PC-3 (cell line): ENCODE measurements around the gene SDHAF4. TPM values are rescaled to one million over a fixed set of nuclear protein-coding genes. Genes with fewer than 3 reads are reported as not detected.

Source experiments
- ATAC-seq: fragments of 200-7000 bp; cut with Tn5 transposase; 2 replicates; pipeline ENCODE4 v1.9.1; 2020; ENCODE audit warnings: mild to moderate bottlenecking, moderate library complexity
- BruUV-seq: library from RNA; stranded (reverse); fragments of 400-500 nt; replicated peaks from 2 replicates; lab custom pipeline; 2021; lab: Mats Ljungman, UMichigan
- CTCF ChIA-PET: fragments of 300-600 bp; sonication (Branson Sonifier 250); formaldehyde crosslinking; loops from one replicate; lab custom pipeline; 2022; ENCODE audit warnings: antibody characterized with exemption; lab: Charles Lee
- POLR2A ChIA-PET: fragments of 300-600 bp; sonication (Branson Sonifier 250); formaldehyde crosslinking; loops from one replicate; lab custom pipeline; 2022; ENCODE audit warnings: antibody characterized with exemption; ENCODE audit not compliant: unreplicated experiment; lab: Charles Lee
- DNase-seq: peaks from one replicate; pipeline ENCODE4 v3.0.0-alpha.2; 2015
- H2AFZ ChIP-seq: fragments of 300-600 bp; sonication (generic); 2 replicates; pipeline ENCODE4 v1.6.0; 2016; ENCODE audit warnings: antibody characterized with exemption, low read length
- H3F3A ChIP-seq: fragments of 300-600 bp; sonication (generic); one replicate; pipeline ENCODE4 v1.6.0; 2017; ENCODE audit warnings: antibody characterized with exemption, low read length, control low read depth, mild to moderate bottlenecking; ENCODE audit not compliant: unreplicated experiment
- H3K27ac ChIP-seq: fragments of 300-600 bp; sonication (generic); 2 replicates; pipeline ENCODE4 v1.5.1; 2016; ENCODE audit warnings: mild to moderate bottlenecking, low read length
- H3K27me3 ChIP-seq: fragments of 300-600 bp; sonication (generic); 2 replicates; pipeline ENCODE4 v1.6.1; 2016; ENCODE audit warnings: low read length, mixed read lengths
- H3K36me3 ChIP-seq: fragments of 300-600 bp; sonication (generic); 2 replicates; pipeline ENCODE4 v1.6.1; 2016; ENCODE audit warnings: low read depth, mixed run types, low read length, mixed read lengths
- H3K4me1 ChIP-seq: fragments of 300-600 bp; sonication (generic); 2 replicates; pipeline ENCODE4 v1.5.1; 2016; ENCODE audit warnings: low read length; ENCODE audit not compliant: insufficient read depth
- H3K4me2 ChIP-seq: fragments of 300-600 bp; sonication (generic); 2 replicates; pipeline ENCODE4 v1.6.0; 2016; ENCODE audit warnings: low read length
- H3K4me3 ChIP-seq: fragments of 300-600 bp; sonication (generic); 2 replicates; pipeline ENCODE4 v1.5.1; 2016; ENCODE audit warnings: mild to moderate bottlenecking, low read length, mixed read lengths
- H3K79me2 ChIP-seq: fragments of 300-600 bp; sonication (generic); 2 replicates; pipeline ENCODE4 v1.6.1; 2017; ENCODE audit warnings: low read length, mixed read lengths
- H3K9ac ChIP-seq: fragments of 300-600 bp; sonication (generic); 2 replicates; pipeline ENCODE4 v1.6.0; 2016; ENCODE audit warnings: mild to moderate bottlenecking, low read length
- H3K9me2 ChIP-seq: fragments of 300-600 bp; sonication (generic); replicated peaks from 2 replicates; pipeline ENCODE4 v1.6.1; 2016; ENCODE audit warnings: mixed run types, low read length, mixed read lengths
- H3K9me3 ChIP-seq: fragments of 300-600 bp; sonication (generic); 2 replicates; pipeline ENCODE4 v1.6.1; 2016; ENCODE audit warnings: low read length, mixed read lengths
- H4K20me1 ChIP-seq: fragments of 300-600 bp; sonication (generic); 2 replicates; pipeline ENCODE4 v1.6.1; 2016; ENCODE audit warnings: low read length, mixed read lengths
- EZH2 ChIP-seq: fragments of 300-600 bp; sonication (generic); IDR thresholded peaks from one replicate; pipeline ENCODE4 v1.6.1; 2017; ENCODE audit warnings: antibody characterized with exemption, mild to moderate bottlenecking, low read length; ENCODE audit not compliant: unreplicated experiment
- EZH2phosphoT487 ChIP-seq: fragments of 300-600 bp; sonication (generic); IDR thresholded peaks from 2 replicates; pipeline ENCODE4 v1.6.1; 2018; ENCODE audit warnings: mild to moderate bottlenecking, antibody characterized with exemption, low read length, borderline replicate concordance
- intact Hi-C: fragments of 100-400 bp; cut with micrococcal nuclease; formaldehyde crosslinking; loops from 2 replicates; pipeline ENCODE4 v1.9.0; 2023
- total RNA-seq: library from RNA; depleted of rRNA; stranded (reverse); fragments of >200 nt; gene quantifications from 2 replicates; pipeline ENCODE4 v1.2.3, GENCODE V29; 2014
- TF ChIP-seq, protein P1 (sequence below): fragments of 300-600 bp; sonication (generic); conservative IDR thresholded peaks from 2 replicates; pipeline ENCODE4 v1.5.1; 2017; ENCODE audit warnings: antibody characterized with exemption, low read depth, mild to moderate bottlenecking, low read length

The SDHAF4 gene
- total RNA-seq, 1 experiment from 2014 or later: 6.2 TPM

DNA sequence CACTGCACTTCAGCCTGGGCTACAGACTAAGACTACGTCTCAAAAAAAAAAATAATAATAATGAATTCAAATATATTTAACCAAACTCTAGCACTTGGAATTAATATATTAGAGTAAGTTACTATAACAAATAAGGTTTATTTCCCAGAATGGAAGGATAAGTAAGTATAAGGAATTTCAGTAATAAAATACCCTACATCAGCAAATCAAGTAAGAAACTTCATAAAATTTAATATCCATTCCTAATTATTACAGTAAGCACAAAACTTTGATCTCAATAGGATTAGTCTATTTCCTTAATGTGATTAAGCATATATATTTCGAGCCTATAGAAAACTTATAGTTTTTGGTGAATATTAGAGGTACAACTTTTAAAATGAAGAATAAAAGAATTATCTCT lies 36.7 kb upstream of the SDHAF4 start:
- no peaks in the 10 kb centered on the region for H3K79me2 ChIP-seq
- no peaks in the 10 kb centered on the region for H3F3A ChIP-seq
- H3K36me3 ChIP-seq: no peaks in the 10 kb centered on the region
- no peak for DNase-seq
- H3K4me1 ChIP-seq: peaks cover 13% of the 10 kb centered on the region; the same call in 1 of the 2 replicates
- TF ChIP-seq EZH2: no peak
- no peak for TF ChIP-seq EZH2phosphoT487
- TF ChIP-seq, protein P1, sequence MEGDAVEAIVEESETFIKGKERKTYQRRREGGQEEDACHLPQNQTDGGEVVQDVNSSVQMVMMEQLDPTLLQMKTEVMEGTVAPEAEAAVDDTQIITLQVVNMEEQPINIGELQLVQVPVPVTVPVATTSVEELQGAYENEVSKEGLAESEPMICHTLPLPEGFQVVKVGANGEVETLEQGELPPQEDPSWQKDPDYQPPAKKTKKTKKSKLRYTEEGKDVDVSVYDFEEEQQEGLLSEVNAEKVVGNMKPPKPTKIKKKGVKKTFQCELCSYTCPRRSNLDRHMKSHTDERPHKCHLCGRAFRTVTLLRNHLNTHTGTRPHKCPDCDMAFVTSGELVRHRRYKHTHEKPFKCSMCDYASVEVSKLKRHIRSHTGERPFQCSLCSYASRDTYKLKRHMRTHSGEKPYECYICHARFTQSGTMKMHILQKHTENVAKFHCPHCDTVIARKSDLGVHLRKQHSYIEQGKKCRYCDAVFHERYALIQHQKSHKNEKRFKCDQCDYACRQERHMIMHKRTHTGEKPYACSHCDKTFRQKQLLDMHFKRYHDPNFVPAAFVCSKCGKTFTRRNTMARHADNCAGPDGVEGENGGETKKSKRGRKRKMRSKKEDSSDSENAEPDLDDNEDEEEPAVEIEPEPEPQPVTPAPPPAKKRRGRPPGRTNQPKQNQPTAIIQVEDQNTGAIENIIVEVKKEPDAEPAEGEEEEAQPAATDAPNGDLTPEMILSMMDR: no peak
- no peaks in the 10 kb centered on the region for H4K20me1 ChIP-seq
- intact Hi-C loops: no loop called here
- no peaks in the 10 kb centered on the region for H3K27me3 ChIP-seq
- BruUV-seq: no TSS peak
- H3K9ac ChIP-seq: no peak overlapping the region
- no peak overlapping the region for H3K4me2 ChIP-seq
- H2AFZ ChIP-seq: no peak overlapping the region
- no peak overlapping the region for H3K27ac ChIP-seq
- CTCF ChIA-PET: no interaction called here
- no peak overlapping the region for H3K4me3 ChIP-seq
- no peak for ATAC-seq
- H3K9me2 ChIP-seq: no peaks in the 10 kb centered on the region
- no peaks in the 10 kb centered on the region for H3K9me3 ChIP-seq
- POLR2A ChIA-PET: no interaction called here

DNA sequence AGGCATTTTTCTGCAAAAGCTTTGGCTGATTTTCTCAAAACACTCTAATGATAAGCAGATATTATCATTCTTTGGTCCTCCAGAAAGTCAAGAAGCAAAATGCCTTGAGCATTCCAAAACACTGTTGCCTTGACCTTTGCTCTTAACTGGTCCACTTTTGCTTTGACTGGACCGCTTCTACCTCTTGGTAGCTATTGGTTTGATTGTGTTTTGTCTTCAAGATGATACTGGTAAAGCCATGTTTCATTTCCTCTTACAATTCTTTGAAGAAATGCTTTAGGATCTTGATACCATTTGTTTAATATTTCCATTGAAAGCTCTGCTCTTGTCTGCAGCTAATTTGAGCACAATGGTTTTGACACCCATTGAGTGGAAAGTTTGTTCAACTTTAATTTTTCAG lies 35.6 kb upstream of the SDHAF4 start:
- CTCF ChIA-PET: no interaction called here
- Histone ChIP-seq H2AFZ (no peak overlapping the region), H3K36me3 (no peaks in the 10 kb centered on the region), H3K4me1 (peaks cover 13% of the 10 kb centered on the region; the same call in 1 of the 2 replicates), H3K4me3 (no peak overlapping the region), H4K20me1 (no peaks in the 10 kb centered on the region), H3K9me2 (no peaks in the 10 kb centered on the region), H3K9ac (no peak overlapping the region), H3K27me3 (no peaks in the 10 kb centered on the region), H3F3A (no peaks in the 10 kb centered on the region), H3K79me2 (no peaks in the 10 kb centered on the region), H3K4me2 (no peak overlapping the region), H3K27ac (no peak overlapping the region), H3K9me3 (no peaks in the 10 kb centered on the region)
- TF ChIP-seq, protein P1: no peak
- TF ChIP-seq EZH2phosphoT487 (no peak), EZH2 (no peak)
- BruUV-seq: no TSS peak
- POLR2A ChIA-PET: no interaction called here
- intact Hi-C loops: no loop called here
- ATAC-seq: no peak
- DNase-seq: no peak

DNA sequence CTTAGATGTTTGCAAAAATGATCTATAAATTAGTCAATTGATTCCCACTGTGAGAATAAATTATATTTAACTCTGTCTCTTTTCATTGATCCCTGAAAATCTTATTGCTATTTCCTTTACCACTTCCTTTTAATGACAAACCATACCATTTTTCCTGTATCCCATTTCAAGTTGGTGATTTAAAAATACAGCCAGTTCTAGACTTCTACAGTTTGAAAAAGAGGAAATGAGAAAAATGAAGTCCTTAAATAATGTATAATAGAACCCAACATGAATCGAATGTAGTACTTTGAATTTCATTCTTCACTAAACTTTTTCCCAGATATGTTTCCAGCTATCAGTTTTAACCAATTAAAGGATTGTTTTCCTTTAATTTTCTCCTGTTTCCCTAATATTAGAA lies 29.5 kb upstream of the SDHAF4 start:
- no peaks in the 10 kb centered on the region for H3K4me1 ChIP-seq
- no peak overlapping the region for H3K9ac ChIP-seq
- DNase-seq: no peak
- POLR2A ChIA-PET: no interaction called here
- no peaks in the 10 kb centered on the region for H3K27me3 ChIP-seq
- no peaks in the 10 kb centered on the region for H3K36me3 ChIP-seq
- H3K79me2 ChIP-seq: no peaks in the 10 kb centered on the region
- no peak for TF ChIP-seq EZH2
- TF ChIP-seq, protein P1: no peak
- TF ChIP-seq EZH2phosphoT487: no peak
- H3K4me3 ChIP-seq: no peak overlapping the region
- H3K9me2 ChIP-seq: no peaks in the 10 kb centered on the region
- ATAC-seq: no peak
- H3F3A ChIP-seq: no peaks in the 10 kb centered on the region
- H3K27ac ChIP-seq: no peak overlapping the region
- CTCF ChIA-PET: no interaction called here
- H2AFZ ChIP-seq: no peak overlapping the region
- no TSS peak for BruUV-seq
- H4K20me1 ChIP-seq: no peaks in the 10 kb centered on the region
- H3K4me2 ChIP-seq: no peak overlapping the region
- intact Hi-C loops: no loop called here
- H3K9me3 ChIP-seq: no peaks in the 10 kb centered on the region
